GM21447 (cell line): ENCODE measurements around the gene PSMA7.
"Not testable (repeated sequence)": the region's sequence is repeated elsewhere in the genome, so short reads cannot be mapped to it uniquely, and the experiment has no call there.

ENCODE experiments used
- ATAC-seq: cut with Tn5 transposase; IDR thresholded peaks from one replicate; pipeline ENCODE4 v1.9.1; 2021; ENCODE audit not compliant: unreplicated experiment

Gene PSMA7

GRCh38 chr20:62156592-62157386 lies 13.6 kb upstream of the PSMA7 start:
- ATAC-seq = no peak

GRCh38 chr20:62156254-62156556 lies 13.0 kb upstream of the PSMA7 start:
- ATAC-seq = no peak

- ATAC-seq = no peak
Observed at GRCh38 chr20:62155428-62156253, 12.4 kb upstream of the PSMA7 start.

- ATAC-seq = no peak
Observed at GRCh38 chr20:62151835-62152364, 8.7 kb upstream of the PSMA7 start.

GRCh38 chr20:62151225-62151624 lies 8.0 kb upstream of the PSMA7 start:
- no peak for ATAC-seq

GRCh38 chr20:62150310-62150575 lies 7.0 kb upstream of the PSMA7 start:
- ATAC-seq = no peak

GRCh38 chr20:62149532-62150309 lies 6.5 kb upstream of the PSMA7 start:
- no peak for ATAC-seq

GRCh38 chr20:62148908-62149314 lies 5.7 kb upstream of the PSMA7 start:
- no peak for ATAC-seq

GRCh38 chr20:62148383-62148782 lies 5.2 kb upstream of the PSMA7 start:
- not testable (repeated sequence) for ATAC-seq

GRCh38 chr20:62147528-62147927 lies 4.3 kb upstream of the PSMA7 start:
- ATAC-seq = no peak

- ATAC-seq = no peak
Observed at GRCh38 chr20:62147125-62147524, 3.9 kb upstream of the PSMA7 start.

- no peak for ATAC-seq
Observed at GRCh38 chr20:62146019-62146755, 3.0 kb upstream of the PSMA7 start.

GRCh38 chr20:62145688-62146018 lies 2.5 kb upstream of the PSMA7 start:
- no peak for ATAC-seq

- ATAC-seq = peak; percentile 16
Observed at GRCh38 chr20:62143957-62144825, 997 bp upstream of the PSMA7 start.

GRCh38 chr20:62142252-62143080 lies 728 bp downstream of the PSMA7 start:
- ATAC-seq = peak; percentile 9

GRCh38 chr20:62141397-62142251 lies 1.6 kb downstream of the PSMA7 start:
- ATAC-seq = no peak

GRCh38 chr20:62141043-62141396 lies 2.2 kb downstream of the PSMA7 start:
- no peak for ATAC-seq

- ATAC-seq = no peak
Observed at GRCh38 chr20:62139636-62140035, 3.6 kb downstream of the PSMA7 start.
